Prostate gland (tissue), 2 donors: Measurements from ENCODE around the gene SMYD3.

Source experiments
- CTCF ChIP-seq, 4 experiments: fragments of 200-600 bp in 2 of 4; fragments of 450-650 bp in 2 of 4; sonication (generic) in 2 of 4; IDR thresholded peaks; 1 replicate in 3 of 4; 2 replicates in 1 of 4; pipeline ENCODE4 v1.5.1; 2016 to 2019; ENCODE audit warnings: antibody characterized with exemption in 4 of 4, mild to moderate bottlenecking in 2 of 4, moderate library complexity in 2 of 4
- POLR2A ChIP-seq: fragments of 450-650 bp; IDR thresholded peaks from one replicate; pipeline ENCODE4 v1.6.1; 2016; ENCODE audit warnings: antibody characterized with exemption, mild to moderate bottlenecking

- no peak for TF ChIP-seq CTCF (IDR thresholded peaks at IDR 0.05)
- no peak for TF ChIP-seq POLR2A
These were observed 543.4 kb downstream of the SMYD3 start for GRCh38 chr1:245963649-245964048.
